Measurements from ENCODE around the gene NKD2. TPM values are rescaled to one million over a fixed set of nuclear protein-coding genes. Genes with fewer than 3 reads are reported as not detected.

The NKD2 gene
- total and polyA plus RNA-seq, 2 of the 4 experiments (the other 2 are of a cell fraction): not detected

GRCh38 chr5:1032551-1033027, 24.0 kb downstream of the NKD2 start:
- no peaks in the 10 kb centered on the region for H3K79me1 ChIP-seq (ENCODE audit: low read depth in 1 of 2, low read length in 2 of 2)
- H3K27me3 ChIP-seq (ENCODE audit: control insufficient read depth, insufficient read depth, low read length): peaks cover 18% of the 10 kb centered on the region

More at GRCh38 chr5:1032551-1033027, 24.0 kb downstream of the NKD2 start:
- DNase-seq (no peak), ATAC-seq (ENCODE audit: low read depth) (no peak)
- no TSS peak for BruUV-seq (replicated peaks)
- H2AK5ac ChIP-seq (ENCODE audit: low read depth, low read length): no peak overlapping the region
- H4K8ac ChIP-seq (ENCODE audit: low read depth in 2 of 2, low read length in 2 of 2): no peak overlapping the region
- dilution Hi-C loops (cut with HindIII; ENCODE audit: low sequenced_read_pairs, unreplicated experiment): no loop called here
- no peaks in the 10 kb centered on the region for H3K36me3 ChIP-seq (ENCODE audit: control insufficient read depth, insufficient read depth, low read length)
- no peak overlapping the region for H3K9ac ChIP-seq (ENCODE audit: low read depth, low read length)
- H2BK20ac ChIP-seq (ENCODE audit: low read depth, low read length): no peak overlapping the region
- no peak overlapping the region for H4K5ac ChIP-seq (ENCODE audit: low read depth, low read length)
- H3K4ac ChIP-seq (ENCODE audit: low read depth, low read length): no peak overlapping the region
- no peak overlapping the region for H4K91ac ChIP-seq (ENCODE audit: insufficient read depth, low read depth, low read length)
- no peak overlapping the region for H2BK120ac ChIP-seq (ENCODE audit: low read depth, low read length)
- CTCF ChIA-PET: no interaction called here
- no peaks in the 10 kb centered on the region for H3K4me1 ChIP-seq (ENCODE audit: control insufficient read depth, insufficient read depth, low read length)
- H3K23ac ChIP-seq (ENCODE audit: low read depth, low read length): no peak overlapping the region
- H3K4me2 ChIP-seq (ENCODE audit: low read depth, low read length): no peak overlapping the region
- no peak overlapping the region for H3K14ac ChIP-seq (replicated peaks; ENCODE audit: low read depth, low read length)
- POLR2A ChIA-PET (ENCODE audit: unreplicated experiment): no interaction called here
- no peak overlapping the region for H2AK9ac ChIP-seq (replicated peaks; ENCODE audit: low read depth, low read length, poor library complexity)
- H2AFZ ChIP-seq (replicated peaks; ENCODE audit: low read length, poor library complexity): no peak overlapping the region
- H3K27ac ChIP-seq (ENCODE audit: insufficient read depth, low read length): no peak overlapping the region
- no peak overlapping the region for H3K56ac ChIP-seq (ENCODE audit: extremely low read depth, insufficient read depth, low read length)
- no peak overlapping the region for H3K18ac ChIP-seq (ENCODE audit: low read depth, low read length)
- intact Hi-C loops (cut with micrococcal nuclease): no loop called here
- H2BK15ac ChIP-seq (ENCODE audit: low read depth, low read length): no peak overlapping the region
- TF ChIP-seq NFE2L2 (IDR thresholded peaks at IDR 0.05; ENCODE audit: low read depth, low read length) (no peak), RCOR1 (IDR thresholded peaks at IDR 0.05; ENCODE audit: insufficient replicate concordance, low read length) (no peak), USF2 (IDR thresholded peaks at IDR 0.05; ENCODE audit: low read depth, low read length) (no peak), CHD1 (IDR thresholded peaks at IDR 0.05; ENCODE audit: low read depth, low read length) (no peak), RFX5 (IDR thresholded peaks at IDR 0.05; ENCODE audit: low read depth, low read length) (no peak), ELK1 (IDR thresholded peaks at IDR 0.05; ENCODE audit: borderline replicate concordance, low read depth, low read length) (no peak), MAZ (IDR thresholded peaks at IDR 0.05; ENCODE audit: borderline replicate concordance, low read depth, low read length) (no peak), CEBPB (IDR thresholded peaks at IDR 0.05; ENCODE audit: low read depth, low read length) (no peak), FOS (IDR thresholded peaks at IDR 0.05; ENCODE audit: low read depth, low read length) (no peak), POLR2A (IDR thresholded peaks at IDR 0.05; ENCODE audit: low read depth, low read length) (no peak), SMC3 (IDR thresholded peaks at IDR 0.05; ENCODE audit: low read depth, low read length) (no peak), MXI1 (IDR thresholded peaks at IDR 0.05; ENCODE audit: borderline replicate concordance, low read depth, low read length) (no peak), BHLHE40 (IDR thresholded peaks at IDR 0.05; ENCODE audit: low read depth, low read length) (no peak), MAFK (IDR thresholded peaks at IDR 0.05; ENCODE audit: low read depth, low read length) (no peak), RAD21 (IDR thresholded peaks at IDR 0.05; ENCODE audit: low read length) (no peak)
- TF ChIP-seq, protein P1, sequence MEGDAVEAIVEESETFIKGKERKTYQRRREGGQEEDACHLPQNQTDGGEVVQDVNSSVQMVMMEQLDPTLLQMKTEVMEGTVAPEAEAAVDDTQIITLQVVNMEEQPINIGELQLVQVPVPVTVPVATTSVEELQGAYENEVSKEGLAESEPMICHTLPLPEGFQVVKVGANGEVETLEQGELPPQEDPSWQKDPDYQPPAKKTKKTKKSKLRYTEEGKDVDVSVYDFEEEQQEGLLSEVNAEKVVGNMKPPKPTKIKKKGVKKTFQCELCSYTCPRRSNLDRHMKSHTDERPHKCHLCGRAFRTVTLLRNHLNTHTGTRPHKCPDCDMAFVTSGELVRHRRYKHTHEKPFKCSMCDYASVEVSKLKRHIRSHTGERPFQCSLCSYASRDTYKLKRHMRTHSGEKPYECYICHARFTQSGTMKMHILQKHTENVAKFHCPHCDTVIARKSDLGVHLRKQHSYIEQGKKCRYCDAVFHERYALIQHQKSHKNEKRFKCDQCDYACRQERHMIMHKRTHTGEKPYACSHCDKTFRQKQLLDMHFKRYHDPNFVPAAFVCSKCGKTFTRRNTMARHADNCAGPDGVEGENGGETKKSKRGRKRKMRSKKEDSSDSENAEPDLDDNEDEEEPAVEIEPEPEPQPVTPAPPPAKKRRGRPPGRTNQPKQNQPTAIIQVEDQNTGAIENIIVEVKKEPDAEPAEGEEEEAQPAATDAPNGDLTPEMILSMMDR (conservative IDR thresholded peaks at IDR 0.05; ENCODE audit: low read depth, low read length): no peak
- WGBS, 2 experiments (ENCODE audit: extremely low coverage in 2 of 2, insufficient read length in 1 of 2): 88% methylated on average over 6 of the region's 14 CpGs; no CpG with 5 or more reads in 1 of the 2 experiments
- no peaks in the 10 kb centered on the region for H4K20me1 ChIP-seq (ENCODE audit: insufficient read depth, low read length)
- no peaks in the 10 kb centered on the region for H3K9me1 ChIP-seq (ENCODE audit: insufficient read depth, low read length)
- in situ Hi-C loops (cut with MboI; ENCODE audit: low sequenced_read_pairs): no loop called here
- no peak overlapping the region for H3K4me3 ChIP-seq (ENCODE audit: insufficient read depth, low read depth, low read length)
- H3K9me3 ChIP-seq (ENCODE audit: control insufficient read depth, insufficient read depth, low read length): no peaks in the 10 kb centered on the region
- H2BK5ac ChIP-seq (ENCODE audit: low read depth, low read length, poor library complexity, severe bottlenecking): no peak overlapping the region

Data from IMR-90 (cell line).